Mesenchymal stem cell (in vitro differentiated cells and primary cell): ENCODE measurements around the gene ARHGEF7.

Source experiments
- DNase-seq: peaks from one replicate; pipeline ENCODE4 v3.0.0-alpha.2; 2013
- H2AFZ ChIP-seq: one replicate; pipeline ENCODE4 v1.6.1; 2013; ENCODE audit warnings: low read depth, mild to moderate bottlenecking, control low read depth, inconsistent platforms, low read length, moderate library complexity
- H2AK5ac ChIP-seq: 2 replicates; pipeline ENCODE4 v1.6.1; 2013; ENCODE audit warnings: low read length, moderate library complexity, mild to moderate bottlenecking, inconsistent platforms; ENCODE audit not compliant: severe bottlenecking
- H2BK120ac ChIP-seq: one replicate; pipeline ENCODE4 v1.6.1; 2013; ENCODE audit warnings: low read depth, mild to moderate bottlenecking, inconsistent platforms, low read length, moderate library complexity
- H2BK12ac ChIP-seq, 2 experiments: one replicate each; pipeline ENCODE4 v1.6.1; 2013; ENCODE audit warnings: inconsistent platforms in 2 of 2, low read length in 2 of 2, mild to moderate bottlenecking in 2 of 2, moderate library complexity in 2 of 2, control low read depth in 1 of 2
- H2BK15ac ChIP-seq: one replicate; pipeline ENCODE4 v1.6.1; 2013; ENCODE audit warnings: mild to moderate bottlenecking, low read depth, inconsistent platforms; ENCODE audit not compliant: poor library complexity, severe bottlenecking
- H2BK5ac ChIP-seq: 2 replicates; pipeline ENCODE4 v1.6.1; 2013; ENCODE audit warnings: low read depth, mild to moderate bottlenecking, low read length, control low read depth, inconsistent platforms; ENCODE audit not compliant: poor library complexity, severe bottlenecking
- H3K14ac ChIP-seq, 2 experiments: one replicate each; pipeline ENCODE4 v1.6.1; 2013; ENCODE audit warnings: inconsistent platforms in 2 of 2, low read length in 2 of 2, control low read depth in 1 of 2, mild to moderate bottlenecking in 1 of 2, moderate library complexity in 1 of 2
- H3K18ac ChIP-seq, 2 experiments: one replicate each; pipeline ENCODE4 v1.6.1; 2013; ENCODE audit warnings: inconsistent platforms in 2 of 2, low read length in 2 of 2, control low read depth in 1 of 2, low read depth in 1 of 2, mild to moderate bottlenecking in 1 of 2
- H3K23ac ChIP-seq, 2 experiments: one replicate each; pipeline ENCODE4 v1.6.1; 2013; ENCODE audit warnings: inconsistent platforms in 2 of 2, low read length in 2 of 2, mild to moderate bottlenecking in 2 of 2, moderate library complexity in 2 of 2, control low read depth in 1 of 2
- H3K27ac ChIP-seq: 2 replicates; pipeline ENCODE4 v1.5.1; 2013; ENCODE audit warnings: mild to moderate bottlenecking, moderate library complexity, low read length, control low read depth, inconsistent platforms; ENCODE audit not compliant: poor library complexity, severe bottlenecking
- H3K27me3 ChIP-seq, 2 experiments: 2 replicates each; pipeline versions ENCODE4 v1.6.1 to v1.7.0; 2013; ENCODE audit warnings: low read length in 2 of 2, mild to moderate bottlenecking in 2 of 2, moderate library complexity in 2 of 2, control low read depth in 1 of 2, inconsistent platforms in 1 of 2; ENCODE audit not compliant: control insufficient read depth in 1 of 2, insufficient read depth in 1 of 2
- H3K36me3 ChIP-seq, 2 experiments: 2 replicates each; pipeline versions ENCODE4 v1.6.1 to v1.7.0; 2013; ENCODE audit warnings: low read length in 2 of 2, control low read depth in 1 of 2, inconsistent platforms in 1 of 2, low read depth in 1 of 2, mild to moderate bottlenecking in 1 of 2; ENCODE audit not compliant: insufficient read depth in 2 of 2, control insufficient read depth in 1 of 2
- H3K4ac ChIP-seq, 2 experiments: one replicate each; pipeline ENCODE4 v1.6.1; 2013; ENCODE audit warnings: inconsistent platforms in 2 of 2, low read length in 2 of 2, mild to moderate bottlenecking in 2 of 2, moderate library complexity in 2 of 2, control low read depth in 1 of 2, low read depth in 1 of 2
- H3K4me1 ChIP-seq: 2 replicates; pipeline ENCODE4 v1.6.1; 2013; ENCODE audit warnings: low read depth, low read length, control low read depth; ENCODE audit not compliant: control insufficient read depth, insufficient read depth
- H3K4me2 ChIP-seq: 2 replicates; pipeline ENCODE4 v1.6.1; 2013; ENCODE audit warnings: low read length, mild to moderate bottlenecking, inconsistent platforms; ENCODE audit not compliant: poor library complexity, severe bottlenecking
- H3K4me3 ChIP-seq, 2 experiments: 2 replicates each; pipeline versions ENCODE4 v1.5.1 to v1.7.0; 2013; ENCODE audit warnings: low read length in 2 of 2, mild to moderate bottlenecking in 2 of 2, control low read depth in 1 of 2, low read depth in 1 of 2; ENCODE audit not compliant: insufficient read depth in 1 of 2
- H3K79me1 ChIP-seq: replicated peaks from 2 replicates; pipeline ENCODE4 v1.6.1; 2013; ENCODE audit warnings: mild to moderate bottlenecking, control low read depth, low read length, inconsistent platforms; ENCODE audit not compliant: poor library complexity, severe bottlenecking
- H3K9ac ChIP-seq: 2 replicates; pipeline ENCODE4 v1.7.0; 2013; ENCODE audit warnings: mild to moderate bottlenecking, low read length, moderate library complexity
- H3K9me3 ChIP-seq: 2 replicates; pipeline ENCODE4 v1.7.0; 2013; ENCODE audit warnings: mild to moderate bottlenecking, low read length; ENCODE audit not compliant: control insufficient read depth
- H4K8ac ChIP-seq: one replicate; pipeline ENCODE4 v1.6.1; 2013; ENCODE audit warnings: inconsistent platforms, mild to moderate bottlenecking, low read length, moderate library complexity
- H4K91ac ChIP-seq: one replicate; pipeline ENCODE4 v1.6.1; 2013; ENCODE audit warnings: mild to moderate bottlenecking, low read length, inconsistent platforms
- WGBS: methylation state at CpG from one replicate; pipeline ENCODE4 v1.1.7; 2013; ENCODE audit warnings: mixed read lengths; 5-methylcytosine and 5-hydroxymethylcytosine counted together

Gene ARHGEF7

GRCh38 chr13:111243981-111244380, 128.9 kb downstream of the ARHGEF7 start:
- H3K4ac ChIP-seq: no peak overlapping the region
- no peak overlapping the region for H2BK12ac ChIP-seq
- H3K23ac ChIP-seq: no peak overlapping the region
- peaks cover 41% of the 10 kb centered on the region for H3K79me1 ChIP-seq
- H2BK5ac ChIP-seq: no peak overlapping the region
- H2AFZ ChIP-seq: no peak overlapping the region
- H4K91ac ChIP-seq: no peak overlapping the region
- no peaks in the 10 kb centered on the region for H3K4me1 ChIP-seq
- H3K9ac ChIP-seq: no peak overlapping the region
- no peak overlapping the region for H3K4me2 ChIP-seq
- DNase-seq: no peak
- WGBS: 88% methylated on average over 1 of the region's 1 CpG
- no peaks in the 10 kb centered on the region for H3K27me3 ChIP-seq
- no peak overlapping the region for H2AK5ac ChIP-seq
- no peak overlapping the region for H2BK15ac ChIP-seq
- no peak overlapping the region for H2BK120ac ChIP-seq
- H3K14ac ChIP-seq: no peak overlapping the region
- H3K27ac ChIP-seq: no peak overlapping the region
- H3K36me3 ChIP-seq: peaks cover 37 to 83% of the 10 kb centered on the region in 2 experiments
- no peak overlapping the region for H3K4me3 ChIP-seq
- H3K18ac ChIP-seq: no peak overlapping the region
- no peak overlapping the region for H4K8ac ChIP-seq
- H3K9me3 ChIP-seq: no peaks in the 10 kb centered on the region

- Histone ChIP-seq H4K8ac (no peak overlapping the region), H2AFZ (no peak overlapping the region), H3K27ac (no peak overlapping the region), H3K9ac (no peak overlapping the region), H3K18ac (no peak overlapping the region), H2BK15ac (no peak overlapping the region), H3K36me3 (peaks cover 33 to 83% of the 10 kb centered on the region in 2 experiments), H3K79me1 (peaks cover 43% of the 10 kb centered on the region), H3K4ac (no peak overlapping the region), H2BK12ac (no peak overlapping the region), H2BK5ac (no peak overlapping the region), H2AK5ac (no peak overlapping the region), H3K9me3 (no peaks in the 10 kb centered on the region), H3K4me2 (no peak overlapping the region), H4K91ac (no peak overlapping the region), H3K4me1 (peaks cover 2% of the 10 kb centered on the region), H2BK120ac (no peak overlapping the region), H3K14ac (no peak overlapping the region), H3K23ac (no peak overlapping the region), H3K27me3 (no peaks in the 10 kb centered on the region), H3K4me3 (no peak overlapping the region)
- DNase-seq: no peak
- 96% methylated on average over 11 of the region's 11 CpGs for WGBS
These were observed 130.7 kb downstream of the ARHGEF7 start for GRCh38 chr13:111245576-111246384.

GRCh38 chr13:111247552-111247951, 132.4 kb downstream of the ARHGEF7 start:
- H3K14ac ChIP-seq: no peak overlapping the region
- no peak overlapping the region for H4K91ac ChIP-seq
- H3K9me3 ChIP-seq: no peaks in the 10 kb centered on the region
- no peak overlapping the region for H4K8ac ChIP-seq
- H2AFZ ChIP-seq: no peak overlapping the region
- no peak overlapping the region for H3K23ac ChIP-seq
- DNase-seq: no peak
- peaks cover 6% of the 10 kb centered on the region for H3K4me1 ChIP-seq
- H2AK5ac ChIP-seq: no peak overlapping the region
- H3K4ac ChIP-seq: no peak overlapping the region
- no peak overlapping the region for H2BK15ac ChIP-seq
- H3K4me2 ChIP-seq: no peak overlapping the region
- H3K36me3 ChIP-seq: peaks cover 32 to 73% of the 10 kb centered on the region in 2 experiments
- no peak overlapping the region for H3K27ac ChIP-seq
- WGBS: 97% methylated on average over 5 of the region's 7 CpGs
- H2BK5ac ChIP-seq: no peak overlapping the region
- H2BK120ac ChIP-seq: no peak overlapping the region
- no peaks in the 10 kb centered on the region for H3K27me3 ChIP-seq
- no peak overlapping the region for H3K18ac ChIP-seq
- H3K9ac ChIP-seq: no peak overlapping the region
- no peak overlapping the region for H2BK12ac ChIP-seq
- H3K79me1 ChIP-seq: peaks cover 46% of the 10 kb centered on the region
- H3K4me3 ChIP-seq: no peak overlapping the region

GRCh38 chr13:111248822-111249221, 133.7 kb downstream of the ARHGEF7 start:
- H3K14ac ChIP-seq: no peak overlapping the region
- no peak overlapping the region for H4K8ac ChIP-seq
- H3K4ac ChIP-seq: no peak overlapping the region
- no peak overlapping the region for H3K27ac ChIP-seq
- H3K36me3 ChIP-seq: peaks cover 34 to 63% of the 10 kb centered on the region in 2 experiments
- WGBS: 87% methylated on average over 3 of the region's 3 CpGs
- no peaks in the 10 kb centered on the region for H3K27me3 ChIP-seq
- H2BK15ac ChIP-seq: no peak overlapping the region
- peaks cover 53% of the 10 kb centered on the region for H3K79me1 ChIP-seq
- no peak overlapping the region for H3K4me2 ChIP-seq
- H2BK120ac ChIP-seq: no peak overlapping the region
- H3K23ac ChIP-seq: no peak overlapping the region
- no peak overlapping the region for H3K4me3 ChIP-seq
- peaks cover 6% of the 10 kb centered on the region for H3K4me1 ChIP-seq
- no peak for DNase-seq
- no peaks in the 10 kb centered on the region for H3K9me3 ChIP-seq
- no peak overlapping the region for H3K18ac ChIP-seq
- no peak overlapping the region for H2BK5ac ChIP-seq
- no peak overlapping the region for H2AFZ ChIP-seq
- H3K9ac ChIP-seq: no peak overlapping the region
- H2AK5ac ChIP-seq: no peak overlapping the region
- H4K91ac ChIP-seq: no peak overlapping the region
- H2BK12ac ChIP-seq: no peak overlapping the region
